A204.1 (cell line): Measurements from ENCODE around the gene TAS2R8.
"Not testable (repeated sequence)": the region's sequence is repeated elsewhere in the genome, so short reads cannot be mapped to it uniquely, and the experiment has no call there.

Experiments used
- FAIRE-seq: peaks from 2 replicates; lab custom pipeline; 2012; peaks lifted over from hg19 to GRCh38; lab: Jason Lieb, UNC

The TAS2R8 gene

GRCh38 chr12:10807186-10807585 is at the start of gene TAS2R8:
Gene TAS2R8, minus strand, starts transcription at chr12:10807286. Its CDS starts 306 bp downstream, at chr12:10806980.
- no peak for FAIRE-seq

- no peak for FAIRE-seq
These were observed 48.7 kb upstream of the TAS2R8 start for GRCh38 chr12:10855807-10856206.

- FAIRE-seq: no peak
These were observed 46.7 kb upstream of the TAS2R8 start for GRCh38 chr12:10853776-10854175.

- no peak for FAIRE-seq
These were observed 44.3 kb upstream of the TAS2R8 start for GRCh38 chr12:10851243-10851858.

- no peak for FAIRE-seq
These were observed 42.4 kb upstream of the TAS2R8 start, which contains the start of gene PRR4 for GRCh38 chr12:10849425-10849878. Gene PRR4, minus strand, starts transcription at chr12:10849475. Its CDS starts 38 bp downstream, at chr12:10849437.

- no peak for FAIRE-seq
These were observed 40.7 kb upstream of the TAS2R8 start for GRCh38 chr12:10847744-10848143.

- FAIRE-seq: no peak
These were observed 35.8 kb upstream of the TAS2R8 start for GRCh38 chr12:10842862-10843261.

GRCh38 chr12:10838461-10838860 is 31.4 kb upstream of the TAS2R8 start:
- no peak for FAIRE-seq

GRCh38 chr12:10829994-10830393 is 22.9 kb upstream of the TAS2R8 start:
- no peak for FAIRE-seq

GRCh38 chr12:10826258-10826657 is 19.2 kb upstream of the TAS2R8 start, which contains the start of gene TAS2R10:
Gene TAS2R10, minus strand, starts transcription at chr12:10826358. Its CDS starts 89 bp downstream, at chr12:10826269.
- FAIRE-seq: no peak

- no peak for FAIRE-seq
These were observed 17.9 kb upstream of the TAS2R8 start for GRCh38 chr12:10824957-10825356.

- FAIRE-seq: no peak
These were observed 4.9 kb upstream of the TAS2R8 start for GRCh38 chr12:10811883-10812536.

- no peak for FAIRE-seq
These were observed 3.0 kb upstream of the TAS2R8 start, which contains the start of gene TAS2R9 for GRCh38 chr12:10810068-10810467. Gene TAS2R9, minus strand, starts transcription at chr12:10810168. Its CDS starts 93 bp downstream, at chr12:10810075.

GRCh38 chr12:10802587-10802986 is 4.5 kb downstream of the TAS2R8 start, which contains the start of gene TAS2R7:
Gene TAS2R7, minus strand, starts transcription at chr12:10802627. Its CDS starts 57 bp downstream, at chr12:10802570.
- FAIRE-seq: no peak

- FAIRE-seq: no peak
These were observed 5.3 kb downstream of the TAS2R8 start for GRCh38 chr12:10801741-10802140.

- no peak for FAIRE-seq
These were observed 12.9 kb downstream of the TAS2R8 start for GRCh38 chr12:10794222-10794621.

GRCh38 chr12:10791769-10792168 is 15.3 kb downstream of the TAS2R8 start:
- not testable (repeated sequence) for FAIRE-seq

GRCh38 chr12:10783252-10783651 is 23.8 kb downstream of the TAS2R8 start:
- no peak for FAIRE-seq

GRCh38 chr12:10779103-10779502 is 28.0 kb downstream of the TAS2R8 start:
- no peak for FAIRE-seq

GRCh38 chr12:10771132-10771733 is 35.9 kb downstream of the TAS2R8 start:
- FAIRE-seq: peak; percentile 98

- FAIRE-seq: no peak
These were observed 47.4 kb downstream of the TAS2R8 start for GRCh38 chr12:10759657-10760056.

GRCh38 chr12:10756194-10756593 is 50.9 kb downstream of the TAS2R8 start:
- no peak for FAIRE-seq
